Renal cortex interstitium (tissue), 15 donors: Measurements from ENCODE around the gene TGFBR2. TPM values are rescaled to one million over a fixed set of nuclear protein-coding genes. Genes with fewer than 3 reads are reported as not detected.

Source experiments
- DNase-seq, 11 donors: peaks; one replicate each; pipeline ENCODE4 v3.0.0-alpha.2; 2013; ENCODE audit warnings: low read depth in 9 of 11, low spot score in 4 of 11; ENCODE audit errors: extremely low read depth in 1 of 11
- long read RNA-seq, 16 experiments: transcript quantifications; one replicate each; lab custom pipeline, GENCODE V29; 2026
- polyA plus RNA-seq, 3 donors: library from polyadenylated mRNA; unstranded; fragments of 120-200 nt; gene quantifications; one replicate each; pipeline ENCODE4 v1.2.1, GENCODE V29; 2013; ENCODE audit not compliant: insufficient read length in 3 of 3

TGFBR2 gene
- 100 to 1,000 TPM in 1 of 3 donors, 10 to 100 TPM in 2; 89.0 to 117 (median 96.9) TPM for polyA plus RNA-seq
- long read RNA-seq, donor 1, full-length matches to known transcripts: 17 of 17 reads
- long read RNA-seq, donor 1, partial matches to known transcripts: 0 of 17 reads
- long read RNA-seq, donor 1, other reads (novel, unspliced or antisense): 0 of 17 reads
- long read RNA-seq, donor 2, full-length matches to known transcripts: 16 of 16 reads
- long read RNA-seq, donor 2, partial matches to known transcripts: 0 of 16 reads
- long read RNA-seq, donor 2, other reads (novel, unspliced or antisense): 0 of 16 reads
- long read RNA-seq, donor 3, full-length matches to known transcripts: 37 of 50 reads
- long read RNA-seq, donor 3, partial matches to known transcripts: 13 of 50 reads
- long read RNA-seq, donor 3, other reads (novel, unspliced or antisense): 0 of 50 reads
- long read RNA-seq, donor 4, full-length matches to known transcripts: 20 of 20 reads
- long read RNA-seq, donor 4, partial matches to known transcripts: 0 of 20 reads
- long read RNA-seq, donor 4, other reads (novel, unspliced or antisense): 0 of 20 reads
- long read RNA-seq, donor 5: 0 reads
- long read RNA-seq, donor 6, full-length matches to known transcripts: 16 of 33 reads
- long read RNA-seq, donor 6, partial matches to known transcripts: 17 of 33 reads
- long read RNA-seq, donor 6, other reads (novel, unspliced or antisense): 0 of 33 reads
- long read RNA-seq, donor 7, full-length matches to known transcripts: 17 of 17 reads
- long read RNA-seq, donor 7, partial matches to known transcripts: 0 of 17 reads
- long read RNA-seq, donor 7, other reads (novel, unspliced or antisense): 0 of 17 reads
- long read RNA-seq, donor 8, full-length matches to known transcripts: 22 of 22 reads
- long read RNA-seq, donor 8, partial matches to known transcripts: 0 of 22 reads
- long read RNA-seq, donor 8, other reads (novel, unspliced or antisense): 0 of 22 reads
- long read RNA-seq, donor 9, full-length matches to known transcripts: 18 of 27 reads
- long read RNA-seq, donor 9, partial matches to known transcripts: 9 of 27 reads
- long read RNA-seq, donor 9, other reads (novel, unspliced or antisense): 0 of 27 reads
- long read RNA-seq, donor 10, full-length matches to known transcripts: 24 of 37 reads
- long read RNA-seq, donor 10, partial matches to known transcripts: 13 of 37 reads
- long read RNA-seq, donor 10, other reads (novel, unspliced or antisense): 0 of 37 reads
- long read RNA-seq, donor 11, full-length matches to known transcripts: 24 of 41 reads
- long read RNA-seq, donor 11, partial matches to known transcripts: 17 of 41 reads
- long read RNA-seq, donor 11, other reads (novel, unspliced or antisense): 0 of 41 reads
- long read RNA-seq, donor 12, full-length matches to known transcripts: 7 of 7 reads
- long read RNA-seq, donor 12, partial matches to known transcripts: 0 of 7 reads
- long read RNA-seq, donor 12, other reads (novel, unspliced or antisense): 0 of 7 reads
- long read RNA-seq, donor 13, full-length matches to known transcripts: 46 of 52 reads
- long read RNA-seq, donor 13, partial matches to known transcripts: 6 of 52 reads
- long read RNA-seq, donor 13, other reads (novel, unspliced or antisense): 0 of 52 reads
- long read RNA-seq, donor 14, full-length matches to known transcripts: 26 of 26 reads
- long read RNA-seq, donor 14, partial matches to known transcripts: 0 of 26 reads
- long read RNA-seq, donor 14, other reads (novel, unspliced or antisense): 0 of 26 reads
- long read RNA-seq, donor 15, full-length matches to known transcripts: 8 of 14 reads
- long read RNA-seq, donor 15, partial matches to known transcripts: 6 of 14 reads
- long read RNA-seq, donor 15, other reads (novel, unspliced or antisense): 0 of 14 reads
- long read RNA-seq, donor 16, full-length matches to known transcripts: 52 of 104 reads
- long read RNA-seq, donor 16, partial matches to known transcripts: 52 of 104 reads
- long read RNA-seq, donor 16, other reads (novel, unspliced or antisense): 0 of 104 reads

DNA sequence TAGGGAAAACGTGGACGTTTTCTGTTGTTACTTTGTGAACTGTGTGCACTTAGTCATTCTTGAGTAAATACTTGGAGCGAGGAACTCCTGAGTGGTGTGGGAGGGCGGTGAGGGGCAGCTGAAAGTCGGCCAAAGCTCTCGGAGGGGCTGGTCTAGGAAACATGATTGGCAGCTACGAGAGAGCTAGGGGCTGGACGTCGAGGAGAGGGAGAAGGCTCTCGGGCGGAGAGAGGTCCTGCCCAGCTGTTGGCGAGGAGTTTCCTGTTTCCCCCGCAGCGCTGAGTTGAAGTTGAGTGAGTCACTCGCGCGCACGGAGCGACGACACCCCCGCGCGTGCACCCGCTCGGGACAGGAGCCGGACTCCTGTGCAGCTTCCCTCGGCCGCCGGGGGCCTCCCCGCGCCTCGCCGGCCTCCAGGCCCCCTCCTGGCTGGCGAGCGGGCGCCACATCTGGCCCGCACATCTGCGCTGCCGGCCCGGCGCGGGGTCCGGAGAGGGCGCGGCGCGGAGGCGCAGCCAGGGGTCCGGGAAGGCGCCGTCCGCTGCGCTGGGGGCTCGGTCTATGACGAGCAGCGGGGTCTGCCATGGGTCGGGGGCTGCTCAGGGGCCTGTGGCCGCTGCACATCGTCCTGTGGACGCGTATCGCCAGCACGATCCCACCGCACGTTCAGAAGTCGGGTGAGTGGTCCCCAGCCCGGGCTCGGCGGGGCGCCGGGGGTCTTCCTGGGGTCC is at the start of gene TGFBR2:
TSS of gene TGFBR2 (plus strand) at position 301 of the 731 bp plus-strand sequence. CDS start at position 584, 283 bp downstream.
- DNase-seq: peak; percentile 68 to 90 (median 83)

DNA sequence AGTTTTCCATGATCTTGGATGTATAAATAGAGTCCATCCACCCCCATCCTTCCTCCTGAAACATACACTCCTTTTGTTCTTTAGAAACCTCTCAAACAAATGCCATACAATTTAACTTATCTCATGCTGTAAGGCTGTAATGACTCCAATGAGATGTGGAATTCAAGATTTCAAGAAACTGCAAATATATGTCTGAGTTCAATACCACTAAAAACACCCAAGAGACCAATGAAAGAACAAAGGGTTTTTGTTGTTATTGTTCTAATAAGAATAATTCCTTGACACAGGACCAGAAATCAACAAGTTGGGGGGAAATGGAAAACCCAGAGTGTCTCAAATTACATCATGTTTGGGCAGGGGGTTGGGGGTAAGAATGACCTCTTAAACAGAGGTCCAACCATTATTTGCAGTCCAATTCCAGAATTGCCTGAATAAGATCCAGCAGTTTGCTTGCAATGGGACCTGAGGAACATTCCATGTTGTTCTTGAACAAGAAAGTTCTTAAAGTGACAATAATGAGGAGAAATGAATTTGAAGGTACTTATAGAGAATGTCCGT is 48.6 kb upstream of the TGFBR2 start:
- DNase-seq: no peak

DNA sequence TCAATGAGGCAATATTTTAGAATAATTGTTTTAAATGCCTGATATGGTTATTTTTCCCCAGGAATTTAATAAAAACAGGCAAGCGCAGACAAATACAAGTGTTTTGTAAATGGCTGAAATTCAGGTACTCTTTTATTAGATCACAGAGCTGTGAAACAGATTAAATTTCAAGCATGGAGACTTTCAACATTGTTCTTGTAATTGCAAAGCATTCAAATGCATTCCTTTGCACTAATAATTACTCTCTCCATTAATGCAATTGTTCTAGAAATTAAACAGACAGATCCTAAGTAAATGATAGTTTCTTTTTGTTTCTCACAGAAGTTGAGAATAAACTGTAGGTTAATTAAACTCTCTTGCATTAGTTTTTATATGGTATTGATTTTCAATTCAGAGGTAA is 42.4 kb upstream of the TGFBR2 start:
- no peak for DNase-seq

- DNase-seq: no peak
These were observed 39.2 kb upstream of the TGFBR2 start for GRCh38 chr3:30567139-30567753.

GRCh38 chr3:30576946-30577345 is 29.5 kb upstream of the TGFBR2 start:
- no peak for DNase-seq

DNA sequence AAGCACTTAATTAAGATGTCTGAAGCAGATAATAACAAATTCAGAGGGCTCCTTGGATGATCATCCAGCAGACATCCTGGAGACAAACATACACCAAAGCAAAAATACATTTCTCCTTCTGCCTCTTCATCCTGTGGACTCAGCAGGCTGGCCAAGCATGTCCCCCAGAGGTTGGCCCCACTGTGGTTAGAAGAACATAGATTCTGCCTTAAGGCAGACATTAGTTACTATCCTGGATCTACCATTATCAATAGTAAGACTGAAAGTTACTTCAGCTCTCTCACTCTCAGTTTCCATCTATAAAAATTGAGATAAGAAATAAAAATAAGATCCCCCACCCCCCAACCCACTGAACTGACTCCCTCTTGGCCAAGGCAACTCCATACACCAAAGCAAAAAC is 28.6 kb upstream of the TGFBR2 start:
- no peak for DNase-seq

GRCh38 chr3:30578479-30578878 is 27.9 kb upstream of the TGFBR2 start:
- peak in 9 of 11 donors; percentile 5 to 46 (median 19) for DNase-seq

- no peak for DNase-seq
These were observed 27.3 kb upstream of the TGFBR2 start for GRCh38 chr3:30578986-30579579.

DNA sequence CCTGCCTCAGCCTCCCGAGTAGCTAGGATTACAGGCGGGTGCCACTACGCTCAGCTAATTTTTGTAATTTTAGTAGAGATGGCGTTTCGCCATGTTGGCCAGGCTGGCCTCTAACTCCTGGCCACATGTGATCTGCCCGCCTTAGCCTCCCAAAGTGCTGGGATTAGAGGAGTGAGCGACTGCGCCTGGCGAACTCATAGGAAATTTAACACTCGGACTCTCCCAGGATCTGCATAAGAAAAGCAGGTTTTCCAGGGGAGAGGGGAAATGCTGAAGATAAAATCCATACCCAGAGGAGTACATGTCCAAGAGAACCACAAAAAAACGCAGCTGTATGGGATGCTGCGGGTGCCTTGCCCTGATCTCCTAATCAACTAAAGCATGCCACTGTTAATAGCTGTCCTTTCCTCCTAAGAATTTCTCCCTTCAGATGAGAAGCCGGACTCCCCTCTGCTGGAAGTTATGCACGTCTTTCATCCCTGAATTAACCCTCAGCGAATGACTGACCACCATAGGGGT is 25.3 kb upstream of the TGFBR2 start:
- no peak for DNase-seq

GRCh38 chr3:30581982-30582381 is 24.4 kb upstream of the TGFBR2 start:
- DNase-seq: no peak

DNA sequence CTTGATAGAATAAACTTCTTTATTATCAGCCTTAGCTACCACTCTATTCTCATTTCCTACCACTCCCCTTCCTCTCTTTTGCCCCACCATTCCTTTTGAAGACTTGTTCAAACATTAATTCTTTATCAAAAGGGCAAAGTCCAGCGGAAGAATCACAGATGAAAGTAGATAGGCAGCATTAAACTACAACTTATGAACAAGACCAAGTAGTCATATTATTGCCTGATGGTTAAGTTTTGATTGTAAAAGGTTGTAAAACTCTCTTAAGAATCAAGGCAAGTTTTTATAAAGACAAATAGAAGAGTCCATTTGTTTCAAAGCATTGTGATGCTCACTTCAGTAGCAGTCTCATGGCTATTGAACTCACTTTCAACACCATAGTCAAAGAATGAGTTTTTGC is 22.4 kb upstream of the TGFBR2 start:
- no peak for DNase-seq

DNA sequence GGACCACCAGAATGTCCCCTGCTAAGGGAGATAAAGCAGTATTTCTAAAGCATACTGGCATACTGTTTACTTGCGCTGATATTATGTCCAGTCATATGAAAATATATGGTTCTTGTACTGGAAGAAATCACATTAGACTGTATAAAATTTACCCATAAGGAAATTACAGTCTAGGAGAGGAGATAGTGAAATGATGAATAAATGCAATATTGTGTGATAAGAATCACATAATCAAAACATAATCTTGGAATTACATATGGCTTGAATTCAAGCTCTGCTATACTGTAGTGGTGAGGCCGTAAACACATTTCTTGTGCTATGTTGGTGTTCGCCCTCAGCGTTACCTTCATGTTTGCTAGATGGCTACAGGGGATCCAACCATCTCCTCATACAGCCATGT is 20.7 kb upstream of the TGFBR2 start:
- DNase-seq: no peak

DNA sequence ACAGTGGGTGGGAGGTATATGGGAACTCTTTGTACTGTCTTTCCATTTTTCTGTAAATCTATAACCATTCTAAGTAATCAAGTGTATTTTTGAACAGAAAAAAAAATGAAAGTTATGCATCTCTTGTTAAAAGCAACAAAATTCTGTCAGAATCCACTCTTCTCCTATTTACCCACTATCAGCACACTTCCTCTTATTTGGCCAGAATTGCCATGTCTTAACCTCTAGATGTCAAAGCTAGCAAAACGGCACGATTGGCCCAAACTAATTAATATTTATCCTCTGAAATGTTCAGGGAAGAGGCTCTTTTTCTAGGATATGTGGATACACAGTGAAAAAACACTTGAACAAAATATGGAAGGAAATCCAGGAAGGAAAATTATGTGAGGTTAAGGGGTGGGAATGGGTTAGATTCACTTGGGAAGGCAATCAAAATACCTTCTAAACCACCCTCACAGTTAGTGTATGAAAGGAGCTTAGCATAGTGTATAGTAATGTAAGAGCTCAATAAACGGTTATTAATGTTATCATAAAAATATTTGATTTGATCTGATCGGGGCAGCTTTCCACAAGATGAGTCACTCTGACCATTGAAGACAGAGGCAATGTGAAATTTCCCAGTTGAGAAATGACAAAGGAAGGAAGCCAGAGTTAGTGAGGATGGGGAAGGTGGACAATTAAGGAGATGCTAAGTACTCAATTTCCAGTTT is 20.1 kb upstream of the TGFBR2 start:
- DNase-seq: no peak

GRCh38 chr3:30586806-30587486 is 19.5 kb upstream of the TGFBR2 start:
- no peak for DNase-seq

GRCh38 chr3:30587904-30588303 is 18.5 kb upstream of the TGFBR2 start:
- DNase-seq: no peak
